GM12864 (cell line): ENCODE data around the gene ULK1.

Experiments
- DNase-seq: peaks from one replicate; pipeline ENCODE4 v3.0.0-alpha.2; 2011; ENCODE audit warnings: low read depth
- H3K4me3 ChIP-seq: 2 replicates; pipeline ENCODE4 v1.5.1; 2011; ENCODE audit warnings: mild to moderate bottlenecking, low read depth, low read length, control low read depth
- CTCF ChIP-seq: IDR thresholded peaks from 2 replicates; pipeline ENCODE4 v1.5.1; 2011; ENCODE audit warnings: low read depth, mild to moderate bottlenecking, moderate library complexity, low read length, control low read depth, inconsistent platforms; ENCODE audit errors: missing control alignments

Gene ULK1

GRCh38 chr12:131928080-131928710, 33.8 kb downstream of the ULK1 start:
- DNase-seq = no peak
- no peak for TF ChIP-seq CTCF
- H3K4me3 ChIP-seq = peak overlapping the region; percentile 71

DNA sequence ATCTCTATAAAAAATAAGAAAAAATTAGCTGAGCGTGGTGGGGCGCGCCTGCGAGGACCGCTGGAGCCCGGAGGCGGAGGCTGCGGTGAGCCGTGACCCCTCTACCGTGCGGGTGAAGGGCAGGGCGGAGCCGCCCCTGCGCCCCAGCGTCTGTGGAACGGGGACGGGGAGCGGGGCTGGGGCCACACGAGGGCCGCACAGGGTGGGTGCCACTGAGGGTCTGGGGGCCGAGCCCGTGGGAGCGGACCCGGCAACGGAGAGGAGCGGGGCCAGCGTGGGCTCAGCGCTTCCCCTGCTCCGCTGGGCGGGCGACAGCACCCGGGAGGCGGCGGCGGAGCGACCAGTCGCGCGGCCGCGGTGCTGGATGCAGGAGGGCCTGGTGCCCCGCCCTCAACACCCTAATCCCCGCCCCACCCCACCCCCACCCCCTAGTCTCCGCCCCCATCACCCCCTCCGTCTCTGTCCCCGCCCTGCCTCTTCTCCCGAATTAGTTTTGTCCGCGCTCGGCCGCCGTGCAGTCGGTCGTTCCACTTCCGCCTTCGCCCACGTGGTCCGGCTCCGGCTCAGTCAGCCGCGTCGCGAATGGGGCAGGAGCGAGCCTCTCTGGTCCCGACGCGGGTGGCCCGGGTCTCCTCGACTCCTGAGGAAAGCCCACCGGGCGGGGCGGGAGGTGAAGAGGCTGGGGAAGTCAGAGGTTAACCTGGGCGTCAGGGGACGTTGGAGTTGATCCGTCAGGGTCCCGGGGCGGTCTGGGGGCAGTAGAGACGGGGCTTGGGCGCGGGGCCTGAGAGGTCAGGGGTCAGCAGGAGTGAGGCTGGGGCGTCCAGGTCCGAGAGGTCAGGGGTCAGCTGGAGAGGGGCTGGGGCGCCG, 34.5 kb downstream of the ULK1 start, which contains the start of gene PUS1:
TSS of gene PUS1 (plus strand) at position 566 of the 870 bp plus-strand sequence. CDS start 447 bp downstream, outside the sequence.
- peak; percentile 81 for DNase-seq
- no peak for TF ChIP-seq CTCF
- H3K4me3 ChIP-seq = peak within 1 kb of the TSS; percentile 71

GRCh38 chr12:131929581-131930456, 35.4 kb downstream of the ULK1 start:
- H3K4me3 ChIP-seq = peak overlapping the region; percentile 60
- DNase-seq = no peak
- TF ChIP-seq CTCF = no peak

DNA sequence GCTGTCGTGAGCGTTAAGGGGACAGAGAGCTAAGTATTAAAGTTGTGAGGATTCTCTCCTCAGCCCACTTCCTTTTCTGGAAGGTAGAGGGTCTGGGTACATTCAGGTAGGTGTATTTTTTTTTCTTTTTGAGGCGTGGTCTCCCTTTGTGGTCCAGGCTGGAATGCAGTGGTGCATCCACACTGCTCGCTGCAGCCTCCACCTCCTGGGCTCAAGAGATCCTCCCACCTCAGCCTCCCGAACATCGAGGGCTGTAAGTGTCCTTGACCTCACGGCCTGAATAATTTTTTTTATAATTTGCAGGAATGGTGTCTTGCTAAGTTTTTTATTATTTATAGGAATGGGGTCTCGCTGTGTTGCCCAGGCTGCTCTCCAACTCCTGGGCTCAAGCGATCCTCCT, 36.1 kb downstream of the ULK1 start:
- no peak for TF ChIP-seq CTCF
- DNase-seq = no peak
- H3K4me3 ChIP-seq = peak overlapping the region; percentile 60

DNA sequence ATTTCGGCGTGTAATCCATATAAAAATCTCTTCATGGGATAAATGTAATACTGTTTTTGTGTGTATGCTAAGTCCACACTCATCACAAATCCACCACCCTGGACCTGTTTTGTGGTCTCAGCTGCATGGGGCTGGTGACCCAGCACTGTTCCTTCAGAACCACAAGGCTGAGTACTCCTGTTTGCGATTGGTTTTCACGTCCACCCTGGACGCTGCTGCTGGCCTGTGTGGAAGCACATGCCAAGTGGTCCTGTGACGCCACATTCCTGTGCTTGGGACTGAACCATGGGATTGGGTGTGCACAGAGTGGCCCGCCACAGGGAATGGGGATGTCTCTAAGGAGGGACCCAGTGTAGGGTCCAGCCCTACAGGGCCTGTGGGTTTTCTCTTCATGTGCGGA, 39.0 kb downstream of the ULK1 start:
- no peak for DNase-seq
- H3K4me3 ChIP-seq = no peak overlapping the region
- TF ChIP-seq CTCF = no peak

DNA sequence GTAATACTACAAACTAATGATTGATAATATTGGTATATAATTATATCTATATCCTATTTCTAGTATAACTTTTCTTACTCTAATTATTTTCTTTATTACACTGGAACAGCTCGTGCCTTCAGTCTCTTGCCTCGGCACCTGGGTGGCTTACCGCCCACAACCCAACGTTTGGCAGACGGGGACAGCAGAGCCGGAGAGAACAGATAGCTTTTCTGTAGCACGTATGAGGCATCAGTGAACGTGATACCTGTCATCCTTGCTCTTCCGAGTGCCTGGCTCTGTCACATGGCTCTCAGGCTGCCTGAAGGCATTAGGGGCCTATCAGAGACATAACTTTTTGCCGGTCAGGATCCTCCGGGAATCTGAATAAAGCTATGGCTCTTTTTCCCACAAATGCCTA, 40.1 kb downstream of the ULK1 start:
- TF ChIP-seq CTCF = no peak
- DNase-seq = no peak
- H3K4me3 ChIP-seq = no peak overlapping the region
